GM19463 (cell line): Measurements from ENCODE around the gene MEF2C.

Experiments
- ATAC-seq: cut with Tn5 transposase; IDR thresholded peaks from one replicate; pipeline ENCODE4 v1.9.1; 2021; ENCODE audit warnings: mild to moderate bottlenecking, moderate library complexity; ENCODE audit not compliant: unreplicated experiment

Gene MEF2C

GRCh38 chr5:88888848-88889188, 5.8 kb upstream of the MEF2C start:
- no peak for ATAC-seq

GRCh38 chr5:88888291-88888690, 5.3 kb upstream of the MEF2C start:
- no peak for ATAC-seq

DNA sequence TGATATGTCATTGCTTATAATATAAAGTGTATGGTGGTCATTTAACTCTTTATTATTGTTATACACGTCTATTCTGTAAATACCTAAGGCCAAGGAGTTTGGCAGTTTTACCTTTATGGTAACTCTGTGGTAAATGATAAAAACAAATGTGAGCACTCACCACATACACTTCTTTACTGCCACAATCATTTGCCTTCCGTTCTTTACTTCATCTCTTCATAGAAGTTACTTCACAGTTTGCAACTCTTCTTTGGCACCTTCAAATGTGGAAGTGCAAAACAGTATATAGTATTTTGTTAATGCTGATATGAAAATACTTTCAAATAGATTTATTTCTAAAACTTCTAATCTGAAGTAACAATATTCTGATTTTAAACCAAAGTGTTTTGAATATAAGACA, 4.4 kb upstream of the MEF2C start:
- ATAC-seq: no peak

DNA sequence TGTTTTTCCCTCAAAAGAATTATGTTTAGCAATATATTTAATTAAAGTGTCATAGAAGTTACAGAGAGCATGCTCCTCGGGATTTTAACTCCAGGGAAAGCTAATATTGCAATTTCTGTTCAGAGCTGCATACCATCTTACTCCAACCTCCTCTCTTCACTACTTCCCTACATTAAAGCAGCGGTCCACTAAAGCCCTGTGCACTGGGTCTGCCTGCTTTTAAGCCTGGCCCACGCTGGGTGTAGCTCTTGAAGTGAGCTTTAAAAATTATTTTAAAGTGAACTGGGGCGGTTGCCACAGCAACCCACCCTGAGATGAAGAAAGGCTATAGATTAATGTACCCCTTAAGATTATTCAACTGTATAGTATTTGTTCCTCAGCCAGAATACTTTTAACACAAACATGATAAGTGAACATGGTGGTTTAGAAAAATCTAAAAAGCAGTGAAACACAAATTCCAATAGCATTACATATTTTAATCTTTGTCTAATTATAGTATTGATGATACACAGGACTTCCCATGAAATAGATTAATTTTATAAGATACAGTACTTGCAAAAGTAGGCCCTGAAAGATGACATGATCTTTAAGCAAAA, 3.9 kb upstream of the MEF2C start:
- ATAC-seq: no peak

DNA sequence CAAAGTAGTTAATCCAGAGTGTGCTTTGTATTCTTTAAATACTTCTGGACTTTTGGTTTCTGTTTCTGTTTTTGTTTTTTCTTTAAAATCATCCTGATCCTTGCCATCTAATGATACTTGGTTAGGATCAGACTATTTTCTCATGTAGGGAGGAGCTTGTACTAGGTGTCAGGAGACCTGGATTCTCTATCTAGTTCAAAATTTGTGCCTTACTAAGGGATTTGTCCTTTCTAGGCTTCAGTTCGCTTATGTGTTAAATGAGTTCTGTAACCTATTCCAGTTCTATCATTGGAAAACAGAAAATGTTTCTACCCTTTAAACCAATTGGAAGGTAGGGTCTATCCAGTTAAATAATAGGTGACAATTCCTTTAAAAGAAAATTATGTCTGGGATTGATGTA, 3.3 kb upstream of the MEF2C start:
- no peak for ATAC-seq

DNA sequence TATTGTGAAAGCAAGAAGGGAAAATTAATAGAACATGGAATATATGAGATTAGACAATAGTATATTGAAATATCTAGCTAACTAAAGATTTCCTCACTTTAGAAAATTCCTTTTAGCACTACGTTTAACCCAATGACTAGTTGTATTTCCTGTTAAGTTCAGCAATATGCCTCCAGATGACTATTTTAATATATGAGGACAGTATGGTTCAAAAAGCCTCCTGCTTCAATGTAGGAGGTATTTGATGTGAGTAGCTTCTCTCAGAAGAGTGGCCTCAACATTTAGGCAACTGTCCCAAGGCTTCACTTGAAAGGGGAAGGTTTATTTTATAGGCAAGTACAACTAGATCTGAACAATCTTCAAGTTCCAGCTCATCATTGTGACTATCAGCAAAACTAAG, 2.0 kb upstream of the MEF2C start:
- no peak for ATAC-seq

DNA sequence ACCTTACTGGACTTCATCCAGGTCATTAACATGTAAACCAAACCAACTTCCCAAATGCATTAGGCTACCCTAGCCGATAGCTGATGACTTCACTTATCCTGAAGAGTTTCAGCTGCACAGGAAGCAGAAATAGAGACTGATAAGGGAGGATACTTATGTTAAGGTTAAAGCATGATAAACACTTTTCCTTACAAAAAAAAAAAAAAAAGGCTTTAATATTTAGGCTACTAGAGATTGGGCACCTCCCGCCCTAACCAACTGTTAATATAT, 1.6 kb upstream of the MEF2C start:
- ATAC-seq: no peak

DNA sequence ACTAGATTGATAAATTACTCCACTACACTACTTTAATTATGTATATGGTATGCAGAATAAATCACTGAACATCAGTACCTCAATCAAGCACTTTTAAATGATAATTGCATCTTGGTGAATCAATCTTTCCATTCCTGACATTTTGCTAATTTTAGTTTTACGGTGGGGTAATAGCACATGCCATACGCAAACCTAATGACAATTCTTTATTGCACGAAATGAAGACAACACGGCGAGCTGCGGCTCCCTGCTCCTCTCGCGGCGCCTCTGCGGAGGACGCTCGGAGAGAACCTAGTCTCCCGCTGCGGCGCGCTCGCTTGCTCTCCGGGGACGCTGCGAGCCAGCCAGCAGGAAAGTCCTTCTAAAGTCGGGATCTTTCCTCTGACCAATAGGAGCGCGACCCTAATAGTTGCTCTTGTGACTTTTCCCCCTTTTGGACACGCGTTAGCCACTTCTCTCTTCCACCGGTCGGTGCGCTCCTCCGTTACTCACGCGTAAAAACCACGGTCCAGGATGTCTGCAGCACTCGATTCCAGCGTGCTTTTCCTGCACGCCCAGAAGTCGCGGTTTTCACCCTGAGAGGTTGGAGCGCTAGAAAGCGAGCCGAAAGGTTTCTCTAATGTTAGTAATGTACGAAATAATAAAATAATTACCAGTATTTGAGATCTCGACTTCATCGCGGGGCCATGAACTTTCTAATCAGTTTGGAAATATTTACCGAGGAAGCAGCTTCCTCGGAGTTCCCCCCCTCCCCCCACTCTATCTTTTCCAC, 1.0 kb upstream of the MEF2C start:
- ATAC-seq: peak; percentile 21

- ATAC-seq: no peak
These were observed 527 bp downstream of the MEF2C start for GRCh38 chr5:88882276-88883038.

- peak; percentile 19 for ATAC-seq
These were observed 1.4 kb downstream of the MEF2C start for GRCh38 chr5:88881571-88881971.

GRCh38 chr5:88880201-88880600, 2.8 kb downstream of the MEF2C start:
- ATAC-seq: no peak

GRCh38 chr5:88879724-88880123, 3.3 kb downstream of the MEF2C start:
- ATAC-seq: no peak

- ATAC-seq: no peak
These were observed 4.0 kb downstream of the MEF2C start for GRCh38 chr5:88878976-88879375.

GRCh38 chr5:88877826-88878225, 5.2 kb downstream of the MEF2C start:
- ATAC-seq: no peak

DNA sequence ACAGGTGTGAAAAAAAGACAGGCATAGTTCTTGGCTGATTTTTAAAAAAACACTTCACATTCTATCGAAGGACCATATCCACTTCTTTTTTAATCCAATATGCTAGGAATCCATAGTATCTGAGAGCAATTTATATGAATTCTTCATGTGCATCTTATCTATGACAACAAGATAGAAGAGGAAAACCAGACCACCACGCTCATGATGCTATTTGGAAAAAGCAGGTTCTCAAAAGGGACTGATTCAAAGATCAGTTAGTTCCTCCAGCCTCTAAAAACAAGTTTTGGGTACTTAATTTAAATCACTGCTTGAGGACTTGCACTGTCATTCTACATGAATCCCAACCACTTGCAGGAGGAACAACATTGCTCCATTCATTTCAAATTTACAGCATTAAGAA, 6.3 kb downstream of the MEF2C start:
- no peak for ATAC-seq

GRCh38 chr5:88875341-88876234, 7.4 kb downstream of the MEF2C start:
- ATAC-seq: peak; percentile 67

- ATAC-seq: no peak
These were observed 9.5 kb downstream of the MEF2C start for GRCh38 chr5:88873447-88873846.

DNA sequence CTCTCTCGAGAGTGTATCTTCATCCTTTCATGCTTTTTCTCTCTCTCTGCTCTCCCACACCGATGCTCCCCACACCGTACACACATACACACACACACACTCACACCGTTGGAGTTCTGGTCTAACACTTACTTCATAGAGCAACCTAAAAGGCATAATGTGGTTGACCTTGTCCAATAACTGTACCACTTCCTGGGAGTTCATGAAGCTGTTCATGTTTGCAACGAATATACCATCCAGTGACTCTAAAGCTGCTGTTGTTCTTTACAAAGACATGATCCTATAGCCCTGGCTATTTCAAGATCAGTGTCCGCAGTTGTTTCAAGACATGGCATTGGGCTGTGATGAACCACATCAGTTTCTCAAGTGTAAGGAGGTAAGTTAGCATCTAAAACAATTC, 10.0 kb downstream of the MEF2C start:
- ATAC-seq: no peak

DNA sequence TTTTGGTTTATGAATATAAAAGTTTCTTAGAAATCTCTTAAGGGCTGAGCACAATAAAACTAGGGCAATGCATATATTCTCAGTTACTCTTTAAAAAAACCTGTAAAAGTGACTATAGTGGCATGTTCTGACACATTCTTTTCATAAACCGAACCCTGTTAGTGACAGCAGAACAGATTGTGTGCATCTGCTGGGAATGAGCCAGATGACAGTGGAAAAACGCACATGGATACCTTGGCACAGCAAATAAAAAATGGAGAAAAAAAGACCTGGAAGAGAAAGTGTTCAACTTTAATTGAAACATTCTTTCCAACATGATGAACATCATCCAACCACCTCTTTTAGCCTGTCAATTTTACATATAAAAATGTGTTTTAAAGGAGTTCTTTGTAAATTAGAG, 12.7 kb downstream of the MEF2C start:
- ATAC-seq: no peak

DNA sequence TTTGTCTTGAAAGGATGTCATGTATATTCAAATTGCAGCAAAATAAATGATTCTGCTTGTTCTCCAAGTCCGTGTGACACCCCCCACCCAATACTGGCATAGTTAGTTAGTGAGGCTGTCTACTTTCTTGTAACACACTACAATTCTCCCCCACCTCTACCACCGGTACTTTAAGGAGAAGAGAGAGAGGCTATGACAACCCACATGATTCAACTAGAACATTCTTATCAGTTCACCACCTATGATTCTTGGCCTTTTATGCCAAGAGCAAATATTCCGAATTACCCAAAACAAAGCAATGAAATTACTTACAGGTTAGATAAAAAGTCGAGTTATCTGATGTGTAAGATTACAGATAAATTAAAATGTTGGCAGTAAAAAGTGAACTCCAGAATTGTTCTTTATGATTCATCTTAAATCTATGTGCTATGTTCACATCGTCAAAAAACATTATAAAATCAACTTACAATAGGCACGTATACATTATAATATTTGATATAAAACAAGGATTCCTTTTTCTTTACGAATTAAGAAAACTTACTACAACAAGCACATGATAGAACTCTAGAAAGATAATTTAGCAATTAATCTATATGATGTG, 14.4 kb downstream of the MEF2C start:
- ATAC-seq: no peak

DNA sequence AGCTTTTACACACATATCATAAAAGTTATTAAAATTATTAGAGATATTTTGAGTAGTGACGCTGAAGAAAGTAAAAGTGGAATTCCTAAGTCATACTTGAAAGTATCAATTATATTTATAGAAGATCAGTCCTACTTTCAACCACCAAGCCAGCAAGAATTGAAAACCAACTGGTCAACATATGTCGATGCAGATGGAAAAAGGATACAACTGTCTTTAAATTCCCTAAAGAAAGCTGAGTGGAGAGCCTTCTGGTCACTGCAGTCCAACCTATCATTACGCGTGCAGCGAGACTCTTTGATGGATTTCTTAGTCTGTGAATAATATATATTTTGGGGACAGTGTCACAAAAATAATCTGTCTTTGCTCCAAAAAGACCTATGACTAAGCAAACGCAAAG, 15.3 kb downstream of the MEF2C start:
- ATAC-seq: no peak
